Activated CD4-positive, alpha-beta T cell treated with anti-CD3 and anti-CD28 coated beads, Interleukin-2, amount 50 U/mL, for 48 hours (primary cell): Measurements from ENCODE around the gene TH.
"Not testable (repeated sequence)": the region's sequence is repeated elsewhere in the genome, so short reads cannot be mapped to it uniquely, and the experiment has no call there.

Experiments
- DNase-seq, 2 experiments: peaks; one replicate each; pipeline ENCODE4 v3.0.0-alpha.2; 2020

The TH gene

GRCh38 chr11:2128130-2128510 is 43.5 kb downstream of the TH start:
- no peak for DNase-seq

- DNase-seq = no peak
Measured at GRCh38 chr11:2127482-2128129, 44.0 kb downstream of the TH start.

GRCh38 chr11:2126520-2127085 is 45.0 kb downstream of the TH start:
- no peak for DNase-seq

GRCh38 chr11:2124736-2125484 is 46.7 kb downstream of the TH start:
- DNase-seq = not testable (repeated sequence)

GRCh38 chr11:2123628-2123960 is 48.0 kb downstream of the TH start:
- no peak for DNase-seq

- no peak for DNase-seq
Measured at GRCh38 chr11:2122907-2123627, 48.5 kb downstream of the TH start.

GRCh38 chr11:2122222-2122906 is 49.3 kb downstream of the TH start:
- DNase-seq = no peak

GRCh38 chr11:2121227-2122130 is 50.1 kb downstream of the TH start:
- no peak for DNase-seq

GRCh38 chr11:2120359-2121100 is 51.1 kb downstream of the TH start:
- no peak for DNase-seq

GRCh38 chr11:2118677-2119076 is 52.9 kb downstream of the TH start:
- no peak for DNase-seq

- no peak for DNase-seq
Measured at GRCh38 chr11:2116680-2117079, 54.9 kb downstream of the TH start.

- DNase-seq = no peak
Measured at GRCh38 chr11:2115308-2115707, 56.3 kb downstream of the TH start.

- DNase-seq = no peak
Measured at GRCh38 chr11:2114430-2115241, 57.0 kb downstream of the TH start.
